Measurements from ENCODE around the gene GHR. TPM values are rescaled to one million over a fixed set of nuclear protein-coding genes. Genes with fewer than 3 reads are reported as not detected.

The GHR gene
- total and polyA plus RNA-seq, 10 of the 15 experiments (the other 5 are each of a cell fraction or from before 2014, with no cell fraction given), result 0.23 to 10.2 (median 0.48) TPM

DNA sequence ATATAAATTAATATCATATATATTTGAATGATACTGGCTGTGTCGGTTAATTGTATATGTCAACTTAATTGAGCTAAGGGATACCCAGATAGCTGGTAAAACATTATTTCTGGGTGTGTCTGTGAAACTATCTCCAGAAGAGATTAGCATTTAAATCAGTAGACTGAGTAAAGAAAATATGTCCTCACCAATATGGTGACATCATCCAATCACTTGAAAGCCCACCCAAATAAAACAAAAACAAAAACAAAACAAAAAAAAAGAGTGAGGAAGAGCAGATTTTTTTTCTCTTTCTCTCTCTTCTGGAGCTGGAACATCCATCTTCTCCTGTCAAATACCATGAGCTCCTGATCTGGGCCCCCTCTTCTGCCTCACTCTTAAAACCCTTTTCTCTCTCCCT lies 317.7 kb downstream of the GHR start (continued):
- TF ChIP-seq, protein P1, sequence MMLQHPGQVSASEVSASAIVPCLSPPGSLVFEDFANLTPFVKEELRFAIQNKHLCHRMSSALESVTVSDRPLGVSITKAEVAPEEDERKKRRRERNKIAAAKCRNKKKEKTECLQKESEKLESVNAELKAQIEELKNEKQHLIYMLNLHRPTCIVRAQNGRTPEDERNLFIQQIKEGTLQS (IDR thresholded peaks at IDR 0.05; ENCODE audit: borderline replicate concordance, extremely low read depth, low read depth, low read length), result no peak

DNA sequence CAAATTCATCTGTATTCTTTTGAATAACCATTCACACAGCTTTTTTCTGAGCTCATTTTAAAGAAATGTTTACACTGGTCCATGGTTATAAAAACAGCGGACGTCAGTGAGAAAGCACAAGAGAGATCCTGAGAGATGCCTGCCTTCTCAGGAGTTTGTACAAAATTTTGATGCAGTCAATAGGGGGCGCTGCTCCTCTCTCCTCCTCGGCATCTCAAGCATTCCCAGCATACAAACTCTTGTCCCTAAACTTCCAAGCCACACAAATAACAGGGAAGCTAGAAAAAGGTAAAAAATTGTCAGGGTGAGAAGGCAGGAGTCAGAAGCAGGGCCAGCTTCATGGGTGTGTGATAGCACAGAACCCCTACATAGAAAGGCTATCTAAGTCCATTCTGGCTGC lies 322.2 kb downstream of the GHR start:
- no peak for ATAC-seq
- FAIRE-seq, result no peak

More for the DNA sequence above, 322.2 kb downstream of the GHR start:
- POLR2A ChIA-PET, result interaction anchor here (0.6 kb wide), 1 partner anchor 308 kb away, joined by 4 read pairs; no protein-coding TSS in a partner anchor
- TF ChIP-seq, protein P2, sequence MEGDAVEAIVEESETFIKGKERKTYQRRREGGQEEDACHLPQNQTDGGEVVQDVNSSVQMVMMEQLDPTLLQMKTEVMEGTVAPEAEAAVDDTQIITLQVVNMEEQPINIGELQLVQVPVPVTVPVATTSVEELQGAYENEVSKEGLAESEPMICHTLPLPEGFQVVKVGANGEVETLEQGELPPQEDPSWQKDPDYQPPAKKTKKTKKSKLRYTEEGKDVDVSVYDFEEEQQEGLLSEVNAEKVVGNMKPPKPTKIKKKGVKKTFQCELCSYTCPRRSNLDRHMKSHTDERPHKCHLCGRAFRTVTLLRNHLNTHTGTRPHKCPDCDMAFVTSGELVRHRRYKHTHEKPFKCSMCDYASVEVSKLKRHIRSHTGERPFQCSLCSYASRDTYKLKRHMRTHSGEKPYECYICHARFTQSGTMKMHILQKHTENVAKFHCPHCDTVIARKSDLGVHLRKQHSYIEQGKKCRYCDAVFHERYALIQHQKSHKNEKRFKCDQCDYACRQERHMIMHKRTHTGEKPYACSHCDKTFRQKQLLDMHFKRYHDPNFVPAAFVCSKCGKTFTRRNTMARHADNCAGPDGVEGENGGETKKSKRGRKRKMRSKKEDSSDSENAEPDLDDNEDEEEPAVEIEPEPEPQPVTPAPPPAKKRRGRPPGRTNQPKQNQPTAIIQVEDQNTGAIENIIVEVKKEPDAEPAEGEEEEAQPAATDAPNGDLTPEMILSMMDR (IDR thresholded peaks at IDR 0.05 in 2 of 3, conservative IDR thresholded peaks at IDR 0.05 in 1 of 3; ENCODE audit: control insufficient read depth in 2 of 3, extremely low read depth in 1 of 3, insufficient read depth in 1 of 3, low read depth in 3 of 3, low read length in 3 of 3), result peak; percentile 7 to 35 (median 25); a peak in 2 of 6 replicates
- TF ChIP-seq RAD21 (IDR thresholded peaks at IDR 0.05; ENCODE audit: insufficient read depth, low read depth, low read length), result 0 out of 2 replicates have a peak, but pooled peaks have one; percentile 22
- TF ChIP-seq ZBTB33 (IDR thresholded peaks at IDR 0.05), result no peak
- Histone ChIP-seq H3K9me3 (replicated peaks; ENCODE audit: control insufficient read depth, insufficient read depth, low read length) (no peaks in the 10 kb centered on the region), H4K20me1 (ENCODE audit: control insufficient read depth, insufficient read depth) (no peaks in the 10 kb centered on the region), H3K27ac (ENCODE audit: control insufficient read depth, insufficient read depth) (no peak overlapping the region), H3K36me3 (ENCODE audit: control insufficient read depth in 2 of 2, insufficient read depth in 2 of 2, low read length in 1 of 2) (no peaks in the 10 kb centered on the region), H3K27me3 (replicated peaks in 1 of 2; ENCODE audit: control insufficient read depth in 2 of 2, insufficient read depth in 2 of 2, low read length in 1 of 2) (no peaks in the 10 kb centered on the region), H2AFZ (ENCODE audit: control insufficient read depth, low read depth, low read length) (no peak overlapping the region), H3K9ac (ENCODE audit: control insufficient read depth, insufficient read depth, low read length) (no peak overlapping the region), H3K4me1 (ENCODE audit: control insufficient read depth, insufficient read depth, low read length) (no peaks in the 10 kb centered on the region), H3K4me3 (no peak overlapping the region), H3K4me2 (ENCODE audit: control insufficient read depth, insufficient read depth) (no peak overlapping the region), H3K79me2 (ENCODE audit: control insufficient read depth, insufficient read depth, low read length) (no peaks in the 10 kb centered on the region)
- RAD21 ChIA-PET (ENCODE audit: unreplicated experiment), result interaction anchor here (0.7 to 2.8 kb wide), 3 partner anchors 21 to 144 kb away, joined by 4 to 15 read pairs (median 4); no protein-coding TSS in a partner anchor
- no peak for DNase-seq (ENCODE audit: low read depth, low spot score)
- in situ Hi-C loops (cut with MboI), result no loop called here
- intact Hi-C loops (cut with micrococcal nuclease; ENCODE audit: unreplicated experiment), result no loop called here
- SMC1A ChIA-PET (ENCODE audit: uncharacterized antibody, unreplicated experiment), result interaction anchor here (1.0 to 1.9 kb wide), 5 partner anchors 12 to 145 kb away, joined by 3 to 8 read pairs (median 3); no protein-coding TSS in a partner anchor
- CTCF ChIA-PET, result interaction anchor here (0.6 to 3.6 kb wide), 23 partner anchors 9 to 551 kb away, joined by 3 to 19 read pairs (median 4); no protein-coding TSS in a partner anchor
- no TSS peak for BruUV-seq (replicated peaks)
- WGBS (ENCODE audit: insufficient coverage, insufficient replicate concordance, low lambda C conversion rate, missing lambda C conversion rate), result 25% methylated on average over 4 of the region's 4 CpGs

Data from GM12878 (cell line).